ENCODE results near the gene MED4. TPM values are rescaled to one million over a fixed set of nuclear protein-coding genes. Genes with fewer than 3 reads are reported as not detected.

MED4 gene
- total RNA-seq, 1 experiment from 2014 or later: 46.9 TPM

GRCh38 chr13:48120241-48120640 lies 25.3 kb upstream of the MED4 start:
- no peaks in the 10 kb centered on the region for H3K36me3 ChIP-seq (ENCODE audit: control insufficient read depth in 1 of 2, insufficient read depth in 2 of 2, low read length in 2 of 2)
- no peaks in the 10 kb centered on the region for H3K27me3 ChIP-seq (ENCODE audit: insufficient read depth, low read length)
- CTCF ChIA-PET: interaction anchor here (1.2 to 1.5 kb wide), 2 partner anchors 25 to 82 kb away, joined by 3 to 6 read pairs; partner anchors contain the start of gene MED4
- ATAC-seq: no peak
- TF ChIP-seq FOSL1 (IDR thresholded peaks at IDR 0.05; ENCODE audit: low read depth): no peak
- no peak for TF ChIP-seq ELF1 (IDR thresholded peaks at IDR 0.05; ENCODE audit: borderline replicate concordance, low read depth)
- POLR2A ChIA-PET: no interaction called here
- H3K79me2 ChIP-seq (ENCODE audit: insufficient read depth, low read length): no peaks in the 10 kb centered on the region
- DNase-seq (ENCODE audit: low read depth, low spot score): no peak
- no peak overlapping the region for H3K9ac ChIP-seq (ENCODE audit: low read length)
- RAD21 ChIA-PET (ENCODE audit: low non-redundant PET in 1 of 2, low total read pairs in 2 of 2, uncharacterized antibody in 2 of 2, unreplicated experiment in 2 of 2): no interaction called here
- H3K27ac ChIP-seq (ENCODE audit: low read depth, low read length): no peak overlapping the region
- BruUV-seq (replicated peaks): no TSS peak
- no peak overlapping the region for H3K4me3 ChIP-seq (replicated peaks in 1 of 2; ENCODE audit: low read depth in 1 of 2, low read length in 2 of 2)
- intact Hi-C loops (cut with micrococcal nuclease): no loop called here
- no peak overlapping the region for H3K4me2 ChIP-seq (ENCODE audit: low read length)
- no peaks in the 10 kb centered on the region for H3K9me2 ChIP-seq (ENCODE audit: insufficient read depth)
- H2AFZ ChIP-seq (ENCODE audit: low read depth, low read length, poor library complexity, severe bottlenecking): no peak overlapping the region
- no peaks in the 10 kb centered on the region for H3K4me1 ChIP-seq (ENCODE audit: control insufficient read depth in 1 of 2, insufficient read depth in 2 of 2, low read length in 2 of 2)
- H3K9me3 ChIP-seq (ENCODE audit: control insufficient read depth in 1 of 2, insufficient read depth in 1 of 2, low read depth in 1 of 2, low read length in 2 of 2): no peaks in the 10 kb centered on the region
- no peaks in the 10 kb centered on the region for H4K20me1 ChIP-seq (ENCODE audit: insufficient read depth)

GRCh38 chr13:48118030-48118429 lies 23.1 kb upstream of the MED4 start:
- H3K9me2 ChIP-seq (ENCODE audit: insufficient read depth): no peaks in the 10 kb centered on the region
- no peak overlapping the region for H3K4me2 ChIP-seq (ENCODE audit: low read length)
- H3K4me3 ChIP-seq (replicated peaks in 1 of 2; ENCODE audit: low read depth in 1 of 2, low read length in 2 of 2): no peak overlapping the region
- no peak overlapping the region for H3K9ac ChIP-seq (ENCODE audit: low read length)
- DNase-seq (ENCODE audit: low read depth, low spot score) (no peak), ATAC-seq (no peak)
- no peaks in the 10 kb centered on the region for H3K4me1 ChIP-seq (ENCODE audit: control insufficient read depth in 1 of 2, insufficient read depth in 2 of 2, low read length in 2 of 2)
- no peaks in the 10 kb centered on the region for H3K79me2 ChIP-seq (ENCODE audit: insufficient read depth, low read length)
- no peaks in the 10 kb centered on the region for H3K36me3 ChIP-seq (ENCODE audit: control insufficient read depth in 1 of 2, insufficient read depth in 2 of 2, low read length in 2 of 2)
- BruUV-seq (replicated peaks): no TSS peak
- H3K27ac ChIP-seq (ENCODE audit: low read depth, low read length): no peak overlapping the region
- RAD21 ChIA-PET (ENCODE audit: low non-redundant PET in 1 of 2, low total read pairs in 2 of 2, uncharacterized antibody in 2 of 2, unreplicated experiment in 2 of 2): no interaction called here
- H2AFZ ChIP-seq (ENCODE audit: low read depth, low read length, poor library complexity, severe bottlenecking): no peak overlapping the region
- CTCF ChIA-PET: interaction anchor here (0.8 kb wide), 1 partner anchor 9 kb away, joined by 4 read pairs; no protein-coding TSS in a partner anchor
- POLR2A ChIA-PET: no interaction called here
- H3K9me3 ChIP-seq (ENCODE audit: control insufficient read depth in 1 of 2, insufficient read depth in 1 of 2, low read depth in 1 of 2, low read length in 2 of 2): no peaks in the 10 kb centered on the region
- H3K27me3 ChIP-seq (ENCODE audit: insufficient read depth, low read length): no peaks in the 10 kb centered on the region
- H4K20me1 ChIP-seq (ENCODE audit: insufficient read depth): no peaks in the 10 kb centered on the region
- intact Hi-C loops (cut with micrococcal nuclease): no loop called here
- no peak for TF ChIP-seq TCF7L2 (IDR thresholded peaks at IDR 0.05; ENCODE audit: borderline replicate concordance, extremely low read depth, insufficient read depth, insufficient read length)
- no peak for TF ChIP-seq EGR1 (IDR thresholded peaks at IDR 0.05; ENCODE audit: low read depth)
- no peak for TF ChIP-seq ZNF274 (IDR thresholded peaks at IDR 0.05; ENCODE audit: low read depth, low read length)
- TF ChIP-seq SP1 (IDR thresholded peaks at IDR 0.05; ENCODE audit: low read depth): no peak
- TF ChIP-seq CTCF (IDR thresholded peaks at IDR 0.05 in 2 of 3, conservative IDR thresholded peaks at IDR 0.05 in 1 of 3; ENCODE audit: borderline replicate concordance in 1 of 3, insufficient read depth in 1 of 3, low read depth in 2 of 3, low read length in 2 of 3): no peak
- no peak for TF ChIP-seq RAD21 (IDR thresholded peaks at IDR 0.05; ENCODE audit: low read depth)
- no peak for TF ChIP-seq SIN3A (IDR thresholded peaks at IDR 0.05; ENCODE audit: low read depth)
- no peak for TF ChIP-seq MAX (IDR thresholded peaks at IDR 0.05)
- TF ChIP-seq ATF3 (IDR thresholded peaks at IDR 0.05): no peak
- TF ChIP-seq ELF1 (IDR thresholded peaks at IDR 0.05; ENCODE audit: borderline replicate concordance, low read depth): no peak
- TF ChIP-seq REST (IDR thresholded peaks at IDR 0.05; ENCODE audit: low read depth): no peak
- no peak for TF ChIP-seq CBX3 (IDR thresholded peaks at IDR 0.05; ENCODE audit: low read depth)
- TF ChIP-seq ZFX (IDR thresholded peaks at IDR 0.05): no peak
- TF ChIP-seq SRF (IDR thresholded peaks at IDR 0.05; ENCODE audit: low read depth): no peak

All from HCT116 (cell line).